Measurements from ENCODE around the gene EPHB1.

DNA sequence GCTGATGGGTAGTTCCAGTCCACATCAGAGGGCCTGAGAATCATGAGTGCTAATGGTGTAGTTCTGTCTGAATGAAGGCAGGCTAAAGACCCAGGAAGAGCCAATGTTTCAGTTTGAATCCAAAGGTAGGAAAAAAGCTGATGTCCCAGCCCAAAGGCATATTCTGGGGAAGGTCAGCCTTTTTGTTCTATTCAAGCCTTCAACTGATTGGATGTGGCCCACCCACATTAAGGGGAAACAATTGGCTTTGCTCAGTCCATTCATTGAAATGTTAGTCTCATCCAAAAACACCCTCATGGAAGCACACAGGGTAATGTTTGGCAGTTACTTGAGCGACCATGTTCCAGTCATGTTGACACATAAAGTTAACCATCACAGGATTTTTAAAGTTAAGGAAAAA, 25.9 kb downstream of the EPHB1 start:
- TF ChIP-seq, protein P1, sequence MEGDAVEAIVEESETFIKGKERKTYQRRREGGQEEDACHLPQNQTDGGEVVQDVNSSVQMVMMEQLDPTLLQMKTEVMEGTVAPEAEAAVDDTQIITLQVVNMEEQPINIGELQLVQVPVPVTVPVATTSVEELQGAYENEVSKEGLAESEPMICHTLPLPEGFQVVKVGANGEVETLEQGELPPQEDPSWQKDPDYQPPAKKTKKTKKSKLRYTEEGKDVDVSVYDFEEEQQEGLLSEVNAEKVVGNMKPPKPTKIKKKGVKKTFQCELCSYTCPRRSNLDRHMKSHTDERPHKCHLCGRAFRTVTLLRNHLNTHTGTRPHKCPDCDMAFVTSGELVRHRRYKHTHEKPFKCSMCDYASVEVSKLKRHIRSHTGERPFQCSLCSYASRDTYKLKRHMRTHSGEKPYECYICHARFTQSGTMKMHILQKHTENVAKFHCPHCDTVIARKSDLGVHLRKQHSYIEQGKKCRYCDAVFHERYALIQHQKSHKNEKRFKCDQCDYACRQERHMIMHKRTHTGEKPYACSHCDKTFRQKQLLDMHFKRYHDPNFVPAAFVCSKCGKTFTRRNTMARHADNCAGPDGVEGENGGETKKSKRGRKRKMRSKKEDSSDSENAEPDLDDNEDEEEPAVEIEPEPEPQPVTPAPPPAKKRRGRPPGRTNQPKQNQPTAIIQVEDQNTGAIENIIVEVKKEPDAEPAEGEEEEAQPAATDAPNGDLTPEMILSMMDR (conservative IDR thresholded peaks at IDR 0.05; ENCODE audit: low read depth, low read length), result no peak
- no peak for TF ChIP-seq EZH2 (IDR thresholded peaks at IDR 0.05; ENCODE audit: borderline replicate concordance, low read depth, low read length, poor library complexity, severe bottlenecking)

Data from A673 (cell line).